GM18520 (cell line): ENCODE measurements around the gene SLC25A39.

Source experiments
- ATAC-seq: cut with Tn5 transposase; IDR thresholded peaks from one replicate; pipeline ENCODE4 v1.9.1; 2021; ENCODE audit not compliant: unreplicated experiment

SLC25A39 gene

DNA sequence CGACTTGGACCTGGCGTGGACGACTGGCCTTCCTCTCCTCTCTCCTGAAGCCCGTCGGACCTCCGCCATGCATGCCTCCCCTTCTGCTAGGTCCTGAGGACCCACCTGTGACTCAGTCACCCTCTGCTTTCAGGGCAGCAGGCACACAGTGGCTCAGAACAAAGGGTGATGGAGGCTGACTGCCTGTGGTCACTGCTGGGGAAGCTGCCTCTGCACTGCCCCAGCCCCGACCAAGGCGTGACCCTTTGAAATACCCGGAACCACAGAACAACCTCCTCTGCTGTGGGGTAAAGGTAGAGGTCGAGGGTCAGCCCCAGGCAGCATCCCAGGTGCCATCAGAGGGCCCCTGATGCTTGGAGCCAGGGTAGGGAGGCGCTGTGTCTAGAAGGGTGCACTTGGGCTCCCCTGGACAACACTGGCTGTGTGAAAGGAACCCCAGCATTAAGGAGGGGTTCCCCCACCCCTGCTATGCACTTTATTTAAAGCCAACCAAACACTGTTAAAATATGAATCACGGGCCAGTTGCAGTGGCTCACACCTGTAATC, 44.2 kb downstream of the SLC25A39 start:
- ATAC-seq: no peak

- peak; percentile 82 for ATAC-seq
Measured at GRCh38 chr17:44279666-44280391, 44.8 kb downstream of the SLC25A39 start.

- no peak for ATAC-seq
Measured at GRCh38 chr17:44279346-44279665, 45.3 kb downstream of the SLC25A39 start.

DNA sequence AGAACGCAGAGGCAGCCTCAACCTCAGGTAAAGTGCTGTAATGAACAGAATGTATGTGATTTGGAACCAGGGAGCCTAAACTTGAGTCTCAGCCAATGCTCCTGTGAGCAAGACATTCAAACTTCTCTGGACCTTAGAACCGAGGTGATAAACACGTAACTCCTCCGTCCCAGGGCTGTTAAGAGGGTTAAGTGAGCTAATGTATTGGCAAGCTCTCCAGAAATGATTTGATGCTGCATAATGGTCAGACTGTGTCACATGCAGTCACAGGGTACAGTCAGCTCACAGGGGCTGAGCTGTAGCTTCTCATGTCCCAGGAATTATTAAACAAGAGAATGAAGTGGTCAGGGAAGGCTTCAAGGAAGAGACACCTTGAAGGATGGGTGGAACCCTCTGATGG, 46.6 kb downstream of the SLC25A39 start:
- no peak for ATAC-seq

DNA sequence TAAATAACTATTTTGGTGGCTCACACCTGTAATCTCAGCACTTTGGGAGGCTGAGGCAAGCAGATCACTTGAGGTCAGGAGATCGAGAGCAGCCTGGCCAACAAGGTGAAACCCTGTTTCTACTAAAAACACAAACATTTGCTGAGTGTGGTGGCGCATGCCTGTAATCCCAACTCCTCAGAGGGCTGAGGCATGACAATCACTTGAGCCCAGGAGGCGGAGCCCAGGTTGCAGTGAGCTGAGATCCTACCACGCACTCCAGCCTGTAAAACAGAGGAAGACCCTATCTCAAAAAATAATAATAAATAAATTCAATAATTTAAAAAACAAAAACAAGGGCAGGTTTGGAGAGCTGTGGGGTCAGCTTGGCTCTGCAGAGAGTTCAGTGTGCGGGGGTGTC, 51.0 kb downstream of the SLC25A39 start:
- ATAC-seq: no peak

GRCh38 chr17:44272954-44273353, 51.7 kb downstream of the SLC25A39 start:
- no peak for ATAC-seq

GRCh38 chr17:44272321-44272951, 52.2 kb downstream of the SLC25A39 start:
- no peak for ATAC-seq
